Cardiac atrium fibroblast (primary cell): ENCODE measurements around the gene TFAP2C. TPM values are rescaled to one million over a fixed set of nuclear protein-coding genes. Genes with fewer than 3 reads are reported as not detected.

Experiments
- total RNA-seq: library from RNA; depleted of rRNA; stranded (reverse); fragments of >200 nt; gene quantifications from 2 replicates; pipeline ENCODE4 v1.2.3, GENCODE V29; 2015

The TFAP2C gene
- total RNA-seq: not detected in 2 replicates

DNA sequence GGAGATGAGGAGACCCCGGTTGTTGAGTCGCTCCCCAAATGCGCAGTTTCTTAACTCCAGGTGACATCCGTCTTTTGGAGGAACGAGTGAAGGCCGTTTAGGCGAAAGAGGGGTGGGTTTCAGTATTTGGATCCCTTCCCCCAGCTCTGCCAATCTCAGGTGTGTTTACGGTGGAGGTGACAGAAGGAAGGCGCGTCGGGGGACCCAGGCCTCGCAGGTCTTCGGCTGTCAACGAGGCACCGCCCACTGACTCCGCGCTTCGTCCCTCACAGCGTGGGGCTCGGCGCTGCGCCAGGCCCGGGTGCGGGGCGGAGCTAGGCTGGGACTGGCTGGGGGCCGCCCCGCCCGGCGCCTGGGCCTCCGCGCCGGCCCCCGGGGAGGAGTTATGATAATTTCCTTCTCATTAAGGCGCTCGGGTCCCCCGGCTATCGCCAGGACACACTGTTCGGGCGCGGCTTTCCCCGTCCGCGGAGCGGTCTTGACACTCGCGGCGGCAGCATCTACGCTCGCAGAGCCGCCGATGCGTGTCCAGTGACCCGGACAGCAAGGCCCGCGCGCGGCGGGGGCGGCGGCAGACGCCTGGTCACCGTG lies at the start of gene TFAP2C:
TFAP2C (plus strand) TSS at position 434 of the 591 bp plus-strand sequence. CDS start 239 bp downstream, outside the sequence.

Other genes with a start within 250 kb of the TFAP2C start
- gene AURKA, start 237.1 kb upstream of the TFAP2C start, total RNA-seq: 17.0 and 20.1 TPM in 2 replicates
- 26.7 and 32.6 TPM in 2 replicates for gene CSTF1, start 236.7 kb upstream of the TFAP2C start, total RNA-seq
- gene CASS4, start 217.0 kb upstream of the TFAP2C start, total RNA-seq: 5.7 and 17.0 TPM in 2 replicates
- gene RTF2, start 160.7 kb upstream of the TFAP2C start, total RNA-seq: 64.6 and 66.1 TPM in 2 replicates
- not detected in 2 replicates for gene FAM209A, start 104.6 kb upstream of the TFAP2C start, total RNA-seq
- not detected in 2 replicates for gene FAM209B, start 96.1 kb upstream of the TFAP2C start, total RNA-seq